Activated CD8-positive, alpha-beta T cell treated with anti-CD3 and anti-CD28 coated beads for 36 hours (primary cell): ENCODE measurements around the gene STK11. TPM values are rescaled to one million over a fixed set of nuclear protein-coding genes. Genes with fewer than 3 reads are reported as not detected.

Source experiments
- ATAC-seq: fragments of 200-7000 bp; cut with Tn5 transposase; one replicate; pipeline ENCODE4 v1.10.0; 2021; ENCODE audit warnings: mild to moderate bottlenecking, moderate library complexity
- CTCF ChIA-PET: fragments of 350-600 bp; sonication (Branson Sonifier 250); formaldehyde crosslinking; loops from one replicate; lab custom pipeline; 2021; ENCODE audit warnings: antibody characterized with exemption; lab: Charles Lee
- POLR2A ChIA-PET: fragments of 350-600 bp; sonication (Branson Sonifier 250); formaldehyde crosslinking; loops from one replicate; lab custom pipeline; 2021; ENCODE audit warnings: antibody characterized with exemption; lab: Charles Lee
- DNase-seq: peaks from one replicate; pipeline ENCODE4 v3.0.0-alpha.2; 2020
- H3K27ac Mint-ChIP-seq: one replicate; pipeline ENCODE4 v1.8.0; 2021; ENCODE audit warnings: mild to moderate bottlenecking, mixed read lengths
- H3K27me3 Mint-ChIP-seq: one replicate; pipeline ENCODE4 v1.8.0; 2021; ENCODE audit warnings: mixed read lengths
- H3K36me3 Mint-ChIP-seq: one replicate; pipeline ENCODE4 v1.8.0; 2021; ENCODE audit warnings: low read depth, mixed read lengths
- H3K4me1 Mint-ChIP-seq: one replicate; pipeline ENCODE4 v1.8.0; 2021; ENCODE audit warnings: low read depth, mixed read lengths
- H3K4me3 Mint-ChIP-seq: one replicate; pipeline ENCODE4 v1.8.0; 2021; ENCODE audit warnings: mild to moderate bottlenecking, moderate library complexity, mixed read lengths
- H3K9me3 Mint-ChIP-seq: one replicate; pipeline ENCODE4 v1.8.0; 2021; ENCODE audit warnings: mixed read lengths
- CTCF ChIP-seq: fragments of 200-600 bp; IDR thresholded peaks from one replicate; pipeline ENCODE4 v1.8.0; 2022; ENCODE audit warnings: antibody characterized with exemption, mild to moderate bottlenecking
- intact Hi-C: fragments of 100-400 bp; cut with micrococcal nuclease; formaldehyde crosslinking; loops from one replicate; pipeline ENCODE4 v1.10.0; 2022
- total RNA-seq, 2 experiments: library from RNA; stranded (reverse); gene quantifications; one replicate each; pipeline ENCODE4 v1.2.3, GENCODE V29; 2021

The STK11 gene
- total RNA-seq, 2 experiments from 2014 or later: 55.1 to 58.0 TPM

- Mint-ChIP-seq H3K27me3 (no peaks in the 10 kb centered on the region), H3K9me3 (no peaks in the 10 kb centered on the region), H3K4me3 (no peak overlapping the region), H3K27ac (no peak overlapping the region), H3K36me3 (peaks cover 2% of the 10 kb centered on the region), H3K4me1 (no peaks in the 10 kb centered on the region)
- POLR2A ChIA-PET: no interaction called here
- intact Hi-C loops: no loop called here
- CTCF ChIA-PET: interaction anchor here (0.6 to 1.0 kb wide), 2 partner anchors 14 to 23 kb away, joined by 3 read pairs; no protein-coding TSS in a partner anchor
- no peak for ATAC-seq
- no peak for TF ChIP-seq CTCF
- DNase-seq: no peak
Measured at GRCh38 chr19:1224047-1224825, 18.7 kb downstream of the STK11 start.

- ATAC-seq (no peak), DNase-seq (no peak)
- Mint-ChIP-seq H3K4me3 (no peak overlapping the region), H3K27ac (no peak overlapping the region), H3K9me3 (no peaks in the 10 kb centered on the region), H3K4me1 (no peaks in the 10 kb centered on the region), H3K27me3 (no peaks in the 10 kb centered on the region), H3K36me3 (peaks cover 2% of the 10 kb centered on the region)
- ChIA-PET CTCF (no interaction called here), POLR2A (no interaction called here)
- intact Hi-C loops: no loop called here
- no peak for TF ChIP-seq CTCF
Measured at GRCh38 chr19:1224847-1225246, 19.3 kb downstream of the STK11 start.

GRCh38 chr19:1225440-1226226 is 20.1 kb downstream of the STK11 start:
- Mint-ChIP-seq H3K4me1 (no peaks in the 10 kb centered on the region), H3K36me3 (peaks cover 2% of the 10 kb centered on the region), H3K27me3 (no peaks in the 10 kb centered on the region), H3K27ac (no peak overlapping the region), H3K4me3 (no peak overlapping the region), H3K9me3 (no peaks in the 10 kb centered on the region)
- ATAC-seq (no peak), DNase-seq (no peak)
- ChIA-PET POLR2A (interaction anchor here (1.0 kb wide), 1 partner anchor 13 kb away, joined by 3 read pairs; no protein-coding TSS in a partner anchor), CTCF (no interaction called here)
- TF ChIP-seq CTCF: no peak
- intact Hi-C loops: no loop called here

GRCh38 chr19:1226227-1226518 is 20.6 kb downstream of the STK11 start:
- no peak overlapping the region for H3K4me3 Mint-ChIP-seq
- H3K36me3 Mint-ChIP-seq: peaks cover 2% of the 10 kb centered on the region
- DNase-seq: no peak
- ChIA-PET POLR2A (interaction anchor here (1.0 kb wide), 1 partner anchor 12 kb away, joined by 3 read pairs; no protein-coding TSS in a partner anchor), CTCF (no interaction called here)
- no peaks in the 10 kb centered on the region for H3K9me3 Mint-ChIP-seq
- no peaks in the 10 kb centered on the region for H3K27me3 Mint-ChIP-seq
- no peak for ATAC-seq
- no peak for TF ChIP-seq CTCF
- intact Hi-C loops: no loop called here
- no peaks in the 10 kb centered on the region for H3K4me1 Mint-ChIP-seq
- H3K27ac Mint-ChIP-seq: no peak overlapping the region
